Large intestine (tissue), 3 donors: ENCODE measurements around the gene CD86. TPM values are rescaled to one million over a fixed set of nuclear protein-coding genes. Genes with fewer than 3 reads are reported as not detected.

ENCODE experiments used
- DNase-seq, 2 donors: peaks; one replicate each; pipeline versions ENCODE4 v3.0.0 to v3.0.0-alpha.2; 2013
- H3K27ac ChIP-seq: one replicate; pipeline ENCODE4 v1.5.1; 2013; ENCODE audit warnings: low read length
- H3K27me3 ChIP-seq: 2 replicates; pipeline ENCODE4 v1.6.1; 2013; ENCODE audit warnings: low read length; ENCODE audit not compliant: control insufficient read depth, insufficient read depth
- H3K36me3 ChIP-seq: 2 replicates; pipeline ENCODE4 v1.6.1; 2013; ENCODE audit warnings: low read length; ENCODE audit not compliant: control insufficient read depth, insufficient read depth
- H3K4me1 ChIP-seq: one replicate; pipeline ENCODE4 v1.6.1; 2013; ENCODE audit warnings: low read length; ENCODE audit not compliant: control insufficient read depth, insufficient read depth
- H3K4me3 ChIP-seq: one replicate; pipeline ENCODE4 v1.5.1; 2013; ENCODE audit warnings: low read length
- H3K9me3 ChIP-seq: one replicate; pipeline ENCODE4 v1.6.1; 2013; ENCODE audit warnings: mild to moderate bottlenecking, low read depth, low read length, moderate library complexity; ENCODE audit not compliant: control insufficient read depth
- WGBS: methylation state at CpG from one replicate; pipeline ENCODE4 v1.1.5; 2013; ENCODE audit warnings: low lambda C conversion rate; ENCODE audit not compliant: insufficient coverage; 5-methylcytosine and 5-hydroxymethylcytosine counted together
- polyA plus RNA-seq: library from polyadenylated mRNA; unstranded; fragments of 120-200 nt; gene quantifications from one replicate; pipeline ENCODE4 v1.2.1, GENCODE V29; 2013

The CD86 gene
- polyA plus RNA-seq, 1 donor, result 3.3 TPM

- H3K9me3 ChIP-seq, result no peaks in the 10 kb centered on the region
- no peaks in the 10 kb centered on the region for H3K36me3 ChIP-seq
- DNase-seq, result no peak
- no CpG with 5 or more reads among the region's 2 CpGs for WGBS
- no peak overlapping the region for H3K4me3 ChIP-seq
- no peaks in the 10 kb centered on the region for H3K4me1 ChIP-seq
- no peaks in the 10 kb centered on the region for H3K27me3 ChIP-seq
- H3K27ac ChIP-seq, result no peak overlapping the region
These were observed 2.5 kb downstream of the CD86 start for GRCh38 chr3:122057671-122058070.

DNA sequence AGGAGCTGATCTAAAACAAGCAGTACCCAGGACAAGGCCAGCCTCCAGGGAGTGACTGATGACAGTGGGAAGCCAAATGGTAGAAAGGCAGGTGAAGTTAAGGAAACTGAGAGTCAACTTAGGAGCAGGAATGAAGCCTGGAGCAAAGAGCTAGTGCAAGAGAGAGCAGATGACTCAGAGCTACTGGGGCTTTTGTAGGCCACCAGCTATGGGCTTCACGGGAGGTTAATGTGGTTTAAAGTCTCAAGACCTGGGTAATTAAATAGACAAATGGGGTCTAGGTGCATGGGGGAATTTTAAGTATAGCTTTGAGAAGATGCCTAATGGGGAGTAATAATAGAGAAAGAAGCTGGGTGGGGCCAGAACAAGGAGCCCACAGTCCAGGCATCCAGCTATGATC, 3.1 kb downstream of the CD86 start:
- Histone ChIP-seq H3K27ac (no peak overlapping the region), H3K9me3 (no peaks in the 10 kb centered on the region), H3K4me1 (no peaks in the 10 kb centered on the region), H3K4me3 (no peak overlapping the region), H3K27me3 (no peaks in the 10 kb centered on the region), H3K36me3 (no peaks in the 10 kb centered on the region)
- no peak for DNase-seq
- 80% methylated on average over 1 of the region's 1 CpG for WGBS

DNA sequence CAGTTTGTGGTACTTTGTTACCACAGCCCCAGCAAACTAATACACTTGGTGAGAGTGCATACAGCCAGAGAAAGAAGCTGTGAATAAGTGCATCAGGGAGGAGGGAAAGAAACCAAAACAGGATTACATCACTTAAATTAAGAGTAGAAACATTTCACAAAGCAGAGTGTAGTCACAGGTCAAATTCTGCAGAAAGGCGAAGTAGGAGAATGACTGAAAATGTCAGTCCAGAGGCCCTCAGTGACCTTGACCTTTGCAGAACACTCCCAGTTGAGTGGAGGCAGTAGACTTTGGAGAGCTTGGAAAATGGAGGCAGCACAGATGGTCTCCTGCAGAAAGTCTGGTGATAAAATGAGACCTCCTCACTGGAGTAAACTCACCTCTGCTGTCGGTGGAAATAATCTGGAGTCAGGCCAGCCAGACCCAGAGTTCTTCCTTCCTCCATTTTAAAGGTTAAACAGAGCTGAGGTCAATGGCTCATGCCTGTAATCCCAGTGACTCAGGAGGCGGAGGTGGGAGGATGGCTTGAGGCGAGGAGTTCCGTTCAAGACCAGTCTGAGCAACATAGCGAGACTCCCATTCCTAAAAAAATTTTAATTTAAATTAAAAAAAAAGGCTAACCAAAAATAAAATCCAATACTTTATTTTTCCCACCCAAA, 5.0 kb downstream of the CD86 start:
- Histone ChIP-seq H3K9me3 (no peaks in the 10 kb centered on the region), H3K4me3 (no peak overlapping the region), H3K4me1 (no peaks in the 10 kb centered on the region), H3K27me3 (no peaks in the 10 kb centered on the region), H3K27ac (no peak overlapping the region), H3K36me3 (no peaks in the 10 kb centered on the region)
- no peak for DNase-seq
- 91% methylated on average over 4 of the region's 6 CpGs for WGBS

GRCh38 chr3:122063908-122064307, 8.7 kb downstream of the CD86 start:
- H3K4me1 ChIP-seq, result no peaks in the 10 kb centered on the region
- no CpG with 5 or more reads among the region's 1 CpG for WGBS

DNA sequence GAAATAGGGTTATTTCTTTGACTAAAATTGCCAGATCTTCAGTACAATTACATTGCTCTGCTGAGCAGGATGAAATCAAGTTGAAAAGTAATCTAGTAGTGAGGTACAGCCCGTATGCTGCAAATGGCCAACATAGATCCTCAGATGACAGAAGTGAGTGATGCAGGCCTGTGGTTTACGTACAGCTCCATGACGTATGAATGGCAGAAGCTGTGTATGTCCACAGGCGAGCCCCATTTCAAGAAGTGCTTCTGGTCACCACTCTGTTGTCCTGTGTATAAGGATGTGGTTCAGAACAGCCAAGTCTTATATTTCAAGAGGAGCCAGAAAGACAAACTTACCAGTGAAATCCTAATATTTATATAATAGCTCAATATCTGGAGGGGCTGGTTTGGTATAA, 9.2 kb downstream of the CD86 start:
- Histone ChIP-seq H3K36me3 (no peaks in the 10 kb centered on the region), H3K4me3 (no peak overlapping the region), H3K27ac (no peak overlapping the region), H3K4me1 (no peaks in the 10 kb centered on the region), H3K27me3 (no peaks in the 10 kb centered on the region), H3K9me3 (no peaks in the 10 kb centered on the region)
- no CpG with 5 or more reads among the region's 4 CpGs for WGBS
- DNase-seq, result no peak

More at GRCh38 chr3:122063908-122064307, 8.7 kb downstream of the CD86 start:
- Histone ChIP-seq H3K27me3 (no peaks in the 10 kb centered on the region), H3K27ac (no peak overlapping the region), H3K36me3 (no peaks in the 10 kb centered on the region), H3K4me3 (no peak overlapping the region), H3K9me3 (no peaks in the 10 kb centered on the region)
- DNase-seq, result no peak

GRCh38 chr3:122066331-122067213, 11.4 kb downstream of the CD86 start:
- Histone ChIP-seq H3K9me3 (no peaks in the 10 kb centered on the region), H3K4me3 (no peak overlapping the region), H3K27ac (no peak overlapping the region), H3K27me3 (no peaks in the 10 kb centered on the region), H3K36me3 (no peaks in the 10 kb centered on the region), H3K4me1 (no peaks in the 10 kb centered on the region)
- no peak for DNase-seq
- WGBS, result 94% methylated on average over 2 of the region's 6 CpGs

GRCh38 chr3:122067214-122067550, 12.0 kb downstream of the CD86 start:
- no peak for DNase-seq
- no peaks in the 10 kb centered on the region for H3K36me3 ChIP-seq
- H3K4me1 ChIP-seq, result no peaks in the 10 kb centered on the region
- no peaks in the 10 kb centered on the region for H3K9me3 ChIP-seq
- H3K27ac ChIP-seq, result no peak overlapping the region
- no peak overlapping the region for H3K4me3 ChIP-seq
- H3K27me3 ChIP-seq, result no peaks in the 10 kb centered on the region
- 100% methylated on average over 3 of the region's 5 CpGs for WGBS

- WGBS, result 100% methylated on average over 1 of the region's 2 CpGs
- no peak for DNase-seq
- no peaks in the 10 kb centered on the region for H3K27me3 ChIP-seq
- no peak overlapping the region for H3K27ac ChIP-seq
- H3K4me1 ChIP-seq, result no peaks in the 10 kb centered on the region
- no peaks in the 10 kb centered on the region for H3K36me3 ChIP-seq
- no peaks in the 10 kb centered on the region for H3K9me3 ChIP-seq
- no peak overlapping the region for H3K4me3 ChIP-seq
These were observed 12.6 kb downstream of the CD86 start for GRCh38 chr3:122067588-122068240.

DNA sequence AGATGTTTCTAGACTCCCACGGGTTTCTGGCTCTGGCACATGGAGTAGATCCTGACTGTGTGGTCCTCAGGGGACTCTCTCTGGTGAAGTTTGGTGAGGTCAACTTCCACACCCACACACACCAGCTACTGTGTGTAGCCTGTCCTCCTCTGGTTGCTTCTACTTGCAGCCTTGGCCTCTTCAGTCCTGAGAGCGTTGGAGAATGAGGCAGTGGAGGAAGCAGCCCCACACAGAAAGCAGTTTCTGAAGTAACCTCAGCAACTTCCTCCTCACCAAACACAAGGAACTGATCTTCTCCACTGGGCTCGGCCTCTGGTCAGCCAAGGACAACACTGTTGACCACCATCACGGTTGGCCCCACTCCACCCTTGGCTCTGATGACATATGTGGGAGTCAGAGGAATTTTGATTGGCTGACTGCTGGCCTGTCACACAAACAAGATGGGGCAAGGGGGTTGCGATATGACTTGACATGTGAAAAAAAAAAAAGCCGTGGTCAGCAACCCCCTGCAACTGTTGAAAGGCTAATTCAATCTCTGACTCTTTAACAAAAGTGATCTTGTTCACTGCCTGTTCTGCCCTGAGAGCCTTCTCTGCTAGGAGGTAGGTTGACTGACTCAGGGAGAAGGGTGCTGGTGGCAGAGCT, 19.6 kb downstream of the CD86 start:
- H3K9me3 ChIP-seq, result no peaks in the 10 kb centered on the region
- no peaks in the 10 kb centered on the region for H3K36me3 ChIP-seq
- no peak overlapping the region for H3K27ac ChIP-seq
- H3K4me1 ChIP-seq, result peaks cover 6% of the 10 kb centered on the region
- H3K4me3 ChIP-seq, result no peak overlapping the region
- no peak for DNase-seq
- no peaks in the 10 kb centered on the region for H3K27me3 ChIP-seq
- 90% methylated on average over 2 of the region's 6 CpGs for WGBS
